ENCODE data around the gene SOX4. TPM values are rescaled to one million over a fixed set of nuclear protein-coding genes. Genes with fewer than 3 reads are reported as not detected.

The SOX4 gene
- total and polyA plus RNA-seq, 2 experiments from 2014 or later, result 4.5 to 6.3 TPM

GRCh38 chr6:21599051-21599696 lies 5.6 kb downstream of the SOX4 start:
- Histone ChIP-seq H3F3A (ENCODE audit: insufficient read depth) (peaks cover 12% of the 10 kb centered on the region), H3K9ac (0 out of 2 replicates have a peak overlapping the region, but pooled peaks have one; percentile 85), H3K4me3 (peak overlapping the region; percentile 88; the same call in 1 of the 2 replicates), H3K4me2 (ENCODE audit: unreplicated experiment) (peak overlapping the region; percentile 97), H3K27ac (no peak overlapping the region), H2AFZ (no peak overlapping the region), H3K79me2 (ENCODE audit: insufficient read depth) (peaks cover 34% of the 10 kb centered on the region), H3K9me3 (ENCODE audit: low read depth) (no peaks in the 10 kb centered on the region), H3K27me3 (replicated peaks; ENCODE audit: insufficient read depth) (no peaks in the 10 kb centered on the region), H3K9me2 (ENCODE audit: insufficient read depth) (no peaks in the 10 kb centered on the region), H4K20me1 (ENCODE audit: insufficient read depth) (no peaks in the 10 kb centered on the region), H3K4me1 (ENCODE audit: insufficient read depth) (peaks cover 10% of the 10 kb centered on the region), H3K36me3 (ENCODE audit: low read depth) (no peaks in the 10 kb centered on the region)
- 85 to 90% methylated on average over 3 of the region's 3 CpGs for WGBS, 2 experiments (ENCODE audit: low coverage in 1 of 2, low lambda C conversion rate in 2 of 2, missing lambda C conversion rate in 2 of 2)
- no peak for DNase-seq
- in situ Hi-C loops (cut with MboI), result no loop called here
- TF ChIP-seq EZH2 (IDR thresholded peaks at IDR 0.05; ENCODE audit: insufficient read depth, poor library complexity, severe bottlenecking) (no peak), EZH2phosphoT487 (IDR thresholded peaks at IDR 0.05; ENCODE audit: insufficient read depth, low read depth) (no peak)

DNA sequence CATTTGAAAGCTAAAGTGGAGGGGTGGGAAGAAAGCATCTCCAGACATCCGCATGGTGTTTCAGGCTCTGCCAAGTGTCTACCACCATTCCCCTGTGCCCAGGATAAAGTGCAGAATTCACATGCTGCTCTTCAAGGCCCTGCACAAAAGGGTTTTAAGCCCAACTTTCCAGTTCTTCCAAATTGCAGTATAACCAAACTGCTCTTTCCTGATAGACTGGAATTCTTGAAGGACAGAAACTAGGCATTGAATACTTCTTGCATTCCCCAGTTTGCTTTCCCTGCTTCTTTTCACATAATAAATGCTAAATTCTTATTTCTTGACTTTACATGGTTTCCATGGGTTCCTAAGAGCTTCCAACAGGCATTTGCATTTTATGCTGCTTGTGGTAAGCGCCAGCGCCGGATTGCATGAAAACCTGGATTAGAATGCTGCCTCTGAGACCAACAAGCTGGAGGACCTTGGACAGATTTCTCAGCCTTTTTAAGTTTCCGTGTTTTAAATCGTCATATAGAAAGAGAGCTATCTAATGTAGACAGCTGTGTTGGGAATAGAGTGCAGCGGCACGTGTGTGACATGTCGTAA lies 7.9 kb downstream of the SOX4 start:
- in situ Hi-C loops (cut with MboI), result loop anchor here (10.0 kb wide), 1 partner anchor 333 kb away; no protein-coding TSS in a partner anchor

GRCh38 chr6:21601932-21602390 lies 8.4 kb downstream of the SOX4 start:
- no peak overlapping the region for H2AFZ ChIP-seq
- WGBS, 2 experiments (ENCODE audit: low coverage in 1 of 2, low lambda C conversion rate in 2 of 2, missing lambda C conversion rate in 2 of 2), result 95 to 98% methylated on average over 21 to 23 of the region's 23 CpGs
- no peak for DNase-seq
- peaks cover 22% of the 10 kb centered on the region for H3K79me2 ChIP-seq (ENCODE audit: insufficient read depth)
- H3K9ac ChIP-seq, result no peak overlapping the region
- H3K36me3 ChIP-seq (ENCODE audit: low read depth), result no peaks in the 10 kb centered on the region
- in situ Hi-C loops (cut with MboI), result loop anchor here (10.0 kb wide), 1 partner anchor 333 kb away; no protein-coding TSS in a partner anchor
- H3K9me3 ChIP-seq (ENCODE audit: low read depth), result no peaks in the 10 kb centered on the region
- no peak overlapping the region for H3K4me3 ChIP-seq
- no peaks in the 10 kb centered on the region for H3K27me3 ChIP-seq (replicated peaks; ENCODE audit: insufficient read depth)
- H3K4me1 ChIP-seq (ENCODE audit: insufficient read depth), result peaks cover 10% of the 10 kb centered on the region
- H3F3A ChIP-seq (ENCODE audit: insufficient read depth), result peaks cover 5% of the 10 kb centered on the region; the same call in 1 of the 2 replicates
- no peak overlapping the region for H3K4me2 ChIP-seq (ENCODE audit: unreplicated experiment)
- TF ChIP-seq EZH2phosphoT487 (IDR thresholded peaks at IDR 0.05; ENCODE audit: insufficient read depth, low read depth) (no peak), EZH2 (IDR thresholded peaks at IDR 0.05; ENCODE audit: insufficient read depth, poor library complexity, severe bottlenecking) (no peak)
- no peak overlapping the region for H3K27ac ChIP-seq
- no peaks in the 10 kb centered on the region for H3K9me2 ChIP-seq (ENCODE audit: insufficient read depth)
- no peaks in the 10 kb centered on the region for H4K20me1 ChIP-seq (ENCODE audit: insufficient read depth)

More for the DNA sequence above, 7.9 kb downstream of the SOX4 start:
- no peak overlapping the region for H3K27ac ChIP-seq
- peaks cover 25% of the 10 kb centered on the region for H3K79me2 ChIP-seq (ENCODE audit: insufficient read depth)
- H3K4me3 ChIP-seq, result no peak overlapping the region
- peaks cover 5% of the 10 kb centered on the region; the same call in 1 of the 2 replicates for H3F3A ChIP-seq (ENCODE audit: insufficient read depth)
- H3K36me3 ChIP-seq (ENCODE audit: low read depth), result no peaks in the 10 kb centered on the region
- H4K20me1 ChIP-seq (ENCODE audit: insufficient read depth), result no peaks in the 10 kb centered on the region
- no peak overlapping the region for H3K4me2 ChIP-seq (ENCODE audit: unreplicated experiment)
- no peak overlapping the region for H3K9ac ChIP-seq
- peaks cover 10% of the 10 kb centered on the region for H3K4me1 ChIP-seq (ENCODE audit: insufficient read depth)
- no peak overlapping the region for H2AFZ ChIP-seq
- WGBS, 2 experiments (ENCODE audit: low coverage in 1 of 2, low lambda C conversion rate in 2 of 2, missing lambda C conversion rate in 2 of 2), result 96 to 98% methylated on average over 9 of the region's 9 CpGs
- no peaks in the 10 kb centered on the region for H3K9me3 ChIP-seq (ENCODE audit: low read depth)
- no peak for TF ChIP-seq EZH2phosphoT487 (IDR thresholded peaks at IDR 0.05; ENCODE audit: insufficient read depth, low read depth)
- no peak for TF ChIP-seq EZH2 (IDR thresholded peaks at IDR 0.05; ENCODE audit: insufficient read depth, poor library complexity, severe bottlenecking)
- no peaks in the 10 kb centered on the region for H3K9me2 ChIP-seq (ENCODE audit: insufficient read depth)
- no peaks in the 10 kb centered on the region for H3K27me3 ChIP-seq (replicated peaks; ENCODE audit: insufficient read depth)
- DNase-seq, result no peak

DNA sequence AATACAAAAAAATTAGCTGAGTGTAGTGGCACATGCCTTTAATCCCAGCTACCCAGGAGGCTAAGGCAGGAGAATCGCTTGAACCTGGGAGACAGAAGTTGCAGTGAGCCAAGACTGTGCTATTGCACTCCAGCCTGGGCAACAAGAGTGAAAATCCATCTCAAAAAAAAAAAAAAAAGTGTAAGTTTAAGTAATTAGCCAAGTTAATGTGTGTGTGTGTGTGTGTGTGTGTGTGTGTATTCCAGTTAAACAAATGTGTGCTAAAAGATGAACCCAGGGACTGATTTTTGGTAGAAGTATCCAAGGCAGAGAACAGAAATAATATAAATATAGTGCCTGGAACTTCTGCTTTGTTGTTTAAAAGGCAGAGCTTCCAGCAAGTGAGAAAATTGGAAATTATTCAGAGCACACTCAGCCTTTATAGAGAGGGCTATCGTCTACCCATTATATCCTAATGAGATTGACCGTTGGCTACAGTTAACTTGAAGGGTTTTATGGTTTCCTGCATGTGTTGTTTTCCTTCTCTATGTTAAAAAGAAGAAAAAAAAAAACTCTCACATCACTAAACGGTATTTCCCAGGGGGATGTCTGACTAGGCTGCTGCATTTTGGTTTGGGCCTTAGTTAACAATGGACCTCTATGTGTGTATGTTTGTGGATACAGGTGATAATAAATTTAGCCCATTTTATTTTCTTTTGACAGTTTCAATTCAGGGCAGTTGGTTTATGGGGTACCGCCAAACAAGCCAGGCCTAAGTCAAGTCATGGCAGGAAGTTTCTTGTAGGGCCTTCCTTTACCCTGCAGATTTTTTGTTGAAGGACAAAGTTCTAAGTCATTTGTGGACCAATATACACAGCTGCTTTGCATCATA lies 9.8 kb downstream of the SOX4 start:
- DNase-seq, result no peak
- H2AFZ ChIP-seq, result no peak overlapping the region
- no peak overlapping the region for H3K9ac ChIP-seq
- peaks cover 5% of the 10 kb centered on the region; the same call in 1 of the 2 replicates for H3F3A ChIP-seq (ENCODE audit: insufficient read depth)
- no peaks in the 10 kb centered on the region for H3K36me3 ChIP-seq (ENCODE audit: low read depth)
- in situ Hi-C loops (cut with MboI), result loop anchor here (10.0 kb wide), 1 partner anchor 331 kb away; no protein-coding TSS in a partner anchor
- H3K4me2 ChIP-seq (ENCODE audit: unreplicated experiment), result no peak overlapping the region
- no peaks in the 10 kb centered on the region for H3K9me3 ChIP-seq (ENCODE audit: low read depth)
- peaks cover 9% of the 10 kb centered on the region for H3K79me2 ChIP-seq (ENCODE audit: insufficient read depth)
- no peaks in the 10 kb centered on the region for H4K20me1 ChIP-seq (ENCODE audit: insufficient read depth)
- H3K4me3 ChIP-seq, result no peak overlapping the region
- no peaks in the 10 kb centered on the region for H3K9me2 ChIP-seq (ENCODE audit: insufficient read depth)
- no peak for TF ChIP-seq EZH2phosphoT487 (IDR thresholded peaks at IDR 0.05; ENCODE audit: insufficient read depth, low read depth)
- TF ChIP-seq EZH2 (IDR thresholded peaks at IDR 0.05; ENCODE audit: insufficient read depth, poor library complexity, severe bottlenecking), result no peak
- peaks cover 8% of the 10 kb centered on the region for H3K4me1 ChIP-seq (ENCODE audit: insufficient read depth)
- H3K27me3 ChIP-seq (replicated peaks; ENCODE audit: insufficient read depth), result no peaks in the 10 kb centered on the region
- no peak overlapping the region for H3K27ac ChIP-seq
- 54 to 69% methylated on average over 5 of the region's 5 CpGs for WGBS, 2 experiments (ENCODE audit: low coverage in 1 of 2, low lambda C conversion rate in 2 of 2, missing lambda C conversion rate in 2 of 2)
